H9 (cell line): ENCODE data around the gene DDOST. TPM values are rescaled to one million over a fixed set of nuclear protein-coding genes. Genes with fewer than 3 reads are reported as not detected.

Experiments
- DNase-seq: peaks from one replicate; pipeline ENCODE4 v3.0.0-alpha.2; 2017
- H2AFZ ChIP-seq: one replicate; pipeline ENCODE4 v1.6.1; 2013; ENCODE audit warnings: mild to moderate bottlenecking, low read length, control low read depth, moderate library complexity
- H2AK5ac ChIP-seq: 2 replicates; pipeline ENCODE4 v1.6.1; 2013; ENCODE audit warnings: low read length, control low read depth, mixed read lengths; ENCODE audit not compliant: insufficient read length
- H2BK120ac ChIP-seq: one replicate; pipeline ENCODE4 v1.6.1; 2013; ENCODE audit warnings: low read depth, mild to moderate bottlenecking, low read length, control low read depth, inconsistent platforms; ENCODE audit not compliant: poor library complexity, severe bottlenecking
- H2BK12ac ChIP-seq: 2 replicates; pipeline ENCODE4 v1.6.1; 2013; ENCODE audit warnings: low read length, control low read depth, mixed read lengths, low read depth; ENCODE audit not compliant: insufficient read length
- H2BK15ac ChIP-seq: 2 replicates; pipeline ENCODE4 v1.6.1; 2013; ENCODE audit warnings: low read depth, low read length, control low read depth
- H2BK20ac ChIP-seq: one replicate; pipeline ENCODE4 v1.6.1; 2013; ENCODE audit warnings: low read depth, mild to moderate bottlenecking, low read length, control low read depth, inconsistent platforms; ENCODE audit not compliant: poor library complexity, severe bottlenecking
- H2BK5ac ChIP-seq: 2 replicates; pipeline ENCODE4 v1.6.1; 2013; ENCODE audit warnings: low read length, control low read depth, mixed read lengths; ENCODE audit not compliant: insufficient read length
- H3K14ac ChIP-seq: 2 replicates; pipeline ENCODE4 v1.6.1; 2013; ENCODE audit warnings: low read length, control low read depth; ENCODE audit not compliant: insufficient read depth
- H3K18ac ChIP-seq: 2 replicates; pipeline ENCODE4 v1.6.1; 2013; ENCODE audit warnings: low read depth, mild to moderate bottlenecking, mixed read lengths, low read length, control low read depth; ENCODE audit not compliant: insufficient read length
- H3K23ac ChIP-seq: 2 replicates; pipeline ENCODE4 v1.6.1; 2013; ENCODE audit warnings: low read length, control low read depth, mixed read lengths, low read depth; ENCODE audit not compliant: insufficient read length
- H3K23me2 ChIP-seq: 2 replicates; pipeline ENCODE4 v1.6.1; 2013; ENCODE audit warnings: low read depth, mild to moderate bottlenecking, mixed read lengths, low read length, control low read depth; ENCODE audit not compliant: insufficient read length, poor library complexity, severe bottlenecking
- H3K27ac ChIP-seq: 2 replicates; pipeline ENCODE4 v1.5.1; 2013; ENCODE audit warnings: low read length, control low read depth, mixed read lengths, low read depth; ENCODE audit not compliant: insufficient read length
- H3K27me3 ChIP-seq: 2 replicates; pipeline ENCODE4 v1.6.1; 2013; ENCODE audit warnings: low read length, control low read depth, inconsistent platforms; ENCODE audit not compliant: insufficient read depth
- H3K4ac ChIP-seq: 2 replicates; pipeline ENCODE4 v1.6.1; 2013; ENCODE audit warnings: low read depth, mild to moderate bottlenecking, control low read depth, inconsistent platforms, low read length, moderate library complexity
- H3K4me1 ChIP-seq: 2 replicates; pipeline ENCODE4 v1.6.1; 2013; ENCODE audit warnings: low read length, control low read depth, inconsistent platforms; ENCODE audit not compliant: insufficient read depth
- H3K4me2 ChIP-seq: 2 replicates; pipeline ENCODE4 v1.6.1; 2013; ENCODE audit warnings: low read length, control low read depth, mixed read lengths; ENCODE audit not compliant: insufficient read length, insufficient read depth
- H3K56ac ChIP-seq: 2 replicates; pipeline ENCODE4 v1.6.1; 2013; ENCODE audit warnings: low read depth, mild to moderate bottlenecking, mixed read lengths, low read length, control low read depth; ENCODE audit not compliant: insufficient read length
- H3K79me1 ChIP-seq: 2 replicates; pipeline ENCODE4 v1.6.1; 2013; ENCODE audit warnings: low read depth, mild to moderate bottlenecking, moderate library complexity, low read length, control low read depth, inconsistent platforms; ENCODE audit not compliant: insufficient read depth, poor library complexity, severe bottlenecking
- H3K79me2 ChIP-seq: 2 replicates; pipeline ENCODE4 v1.6.1; 2013; ENCODE audit warnings: low read length, control low read depth, inconsistent platforms; ENCODE audit not compliant: insufficient read depth
- H3K9ac ChIP-seq: 2 replicates; pipeline ENCODE4 v1.6.1; 2013; ENCODE audit warnings: low read length, control low read depth, mixed read lengths; ENCODE audit not compliant: insufficient read length; ENCODE audit errors: extremely low read depth
- H3K9me3 ChIP-seq: one replicate; pipeline ENCODE4 v1.6.1; 2013; ENCODE audit warnings: low read depth, low read length, inconsistent platforms; ENCODE audit not compliant: control insufficient read depth
- H3T11ph ChIP-seq: one replicate; pipeline ENCODE4 v1.6.1; 2013; ENCODE audit warnings: mild to moderate bottlenecking, low read length, control low read depth, inconsistent platforms
- H4K20me1 ChIP-seq: one replicate; pipeline ENCODE4 v1.6.1; 2013; ENCODE audit not compliant: control insufficient read depth, insufficient read length, insufficient read depth
- H4K5ac ChIP-seq: 2 replicates; pipeline ENCODE4 v1.6.1; 2013; ENCODE audit warnings: low read depth, mild to moderate bottlenecking, mixed read lengths, low read length, control low read depth; ENCODE audit not compliant: insufficient read length
- H4K8ac ChIP-seq: replicated peaks from 2 replicates; pipeline ENCODE4 v1.6.1; 2013; ENCODE audit warnings: low read length, control low read depth, mixed read lengths, low read depth; ENCODE audit not compliant: insufficient read length
- H4K91ac ChIP-seq: 2 replicates; pipeline ENCODE4 v1.6.1; 2013; ENCODE audit warnings: low read depth, mild to moderate bottlenecking, moderate library complexity, mixed read lengths, low read length, control low read depth; ENCODE audit not compliant: insufficient read length
- H3K27ac Mint-ChIP-seq, 3 experiments: 2 replicates in 2 of 3; 3 replicates in 1 of 3; pipeline ENCODE4 v1.8.0; 2020 to 2021; ENCODE audit warnings: mixed read lengths in 3 of 3, mild to moderate bottlenecking in 1 of 3, moderate library complexity in 1 of 3
- H3K27me3 Mint-ChIP-seq: 2 replicates; pipeline ENCODE4 v1.8.0; 2021; ENCODE audit warnings: low read depth, mild to moderate bottlenecking, moderate library complexity, mixed read lengths
- H3K36me3 Mint-ChIP-seq, 3 experiments: 2 replicates in 2 of 3; 3 replicates in 1 of 3; pipeline ENCODE4 v1.8.0; 2020 to 2021; ENCODE audit warnings: low read depth in 3 of 3, mixed read lengths in 3 of 3; ENCODE audit not compliant: insufficient read depth in 1 of 3
- H3K4me1 Mint-ChIP-seq, 2 experiments: 2 replicates each; pipeline ENCODE4 v1.8.0; 2020; ENCODE audit warnings: mixed read lengths in 2 of 2
- H3K4me3 Mint-ChIP-seq, 2 experiments: 2 replicates in 1 of 2; 3 replicates in 1 of 2; pipeline ENCODE4 v1.8.0; 2020 to 2021; ENCODE audit warnings: mild to moderate bottlenecking in 2 of 2, mixed read lengths in 2 of 2, moderate library complexity in 1 of 2
- H3K9me3 Mint-ChIP-seq, 2 experiments: 2 replicates in 1 of 2; 3 replicates in 1 of 2; pipeline ENCODE4 v1.8.0; 2020; ENCODE audit warnings: mild to moderate bottlenecking in 2 of 2, mixed read lengths in 2 of 2, moderate library complexity in 1 of 2
- CTCF ChIP-seq: fragments of 200-600 bp; sonication (generic); conservative IDR thresholded peaks from 3 replicates; pipeline ENCODE4 v1.8.0; 2021; ENCODE audit warnings: antibody characterized with exemption, mild to moderate bottlenecking
- WGBS: extraction: QIAGEN DNeasy Blood & Tissue Kit; methylation state at CpG from one replicate; pipeline ENCODE4 v1.1.7; 2013; ENCODE audit warnings: missing lambda C conversion rate, low lambda C conversion rate, mixed read lengths; ENCODE audit not compliant: insufficient read length; ENCODE audit errors: extremely low coverage; 5-methylcytosine and 5-hydroxymethylcytosine counted together
- total RNA-seq: library from RNA; stranded (reverse); gene quantifications from 2 replicates; pipeline ENCODE4 v1.2.1, GENCODE V29; 2021

DDOST gene
- total RNA-seq, 1 experiment from 2014 or later = 255 TPM

DNA sequence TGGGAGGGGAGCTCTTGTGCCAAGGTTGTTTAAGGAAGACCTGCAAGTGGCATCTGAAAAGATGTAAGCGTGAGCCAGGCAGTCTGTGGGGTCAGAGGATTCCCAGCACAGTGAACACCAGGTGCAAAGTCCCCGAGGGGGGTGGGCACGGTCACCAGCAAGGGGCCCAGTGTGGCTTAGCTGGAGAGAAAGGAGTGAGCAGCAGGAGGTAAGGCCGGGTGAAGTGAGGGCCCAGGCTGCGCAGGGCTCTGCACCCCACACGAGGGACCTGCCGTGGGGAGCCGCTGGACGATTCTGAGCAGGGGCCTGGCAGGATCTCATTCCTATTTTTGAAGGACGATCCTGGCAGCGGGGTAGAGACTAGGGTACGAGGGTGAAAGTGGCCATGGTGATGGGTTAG is 4.1 kb downstream of the DDOST start:
- Histone ChIP-seq H3K27ac (no peak overlapping the region), H2BK12ac (no peak overlapping the region), H3K9me3 (no peaks in the 10 kb centered on the region), H3K27me3 (no peaks in the 10 kb centered on the region), H3K4ac (no peak overlapping the region), H3K56ac (no peak overlapping the region), H2BK5ac (no peak overlapping the region), H2AK5ac (no peak overlapping the region), H3K4me1 (no peaks in the 10 kb centered on the region), H3K23me2 (peaks cover 5% of the 10 kb centered on the region), H2AFZ (no peak overlapping the region), H3K79me2 (peaks cover 19% of the 10 kb centered on the region), H3K14ac (no peak overlapping the region), H4K91ac (no peak overlapping the region), H4K20me1 (no peaks in the 10 kb centered on the region), H3K18ac (no peak overlapping the region), H4K5ac (no peak overlapping the region), H3T11ph (no peak overlapping the region), H3K79me1 (peaks cover 7% of the 10 kb centered on the region), H3K4me2 (no peak overlapping the region), H3K9ac (no peak overlapping the region), H3K23ac (no peak overlapping the region), H2BK20ac (no peak overlapping the region), H2BK120ac (no peak overlapping the region), H2BK15ac (no peak overlapping the region), H4K8ac (no peak overlapping the region)
- H3K4me1 Mint-ChIP-seq = peaks cover 16% of the 10 kb centered on the region in 2 experiments
- WGBS = no CpG with 5 or more reads among the region's 12 CpGs
- peaks cover 43 to 70% (median 70%) of the 10 kb centered on the region in 3 experiments; a peak in 6 of 7 replicates for H3K36me3 Mint-ChIP-seq
- H3K9me3 Mint-ChIP-seq = no peaks in the 10 kb centered on the region
- TF ChIP-seq CTCF = no peak
- DNase-seq = no peak
- H3K27me3 Mint-ChIP-seq = no peaks in the 10 kb centered on the region
- H3K27ac Mint-ChIP-seq = no peak overlapping the region
- H3K4me3 Mint-ChIP-seq = no peak overlapping the region
